Loucy (cell line): ENCODE measurements around the gene HOXA5.
A peak's percentile ranks its signal among the peaks of the same experiment; 100 is the strongest.

Experiments
- EZH2phosphoT487 ChIP-seq: fragments of 200-600 bp; IDR thresholded peaks from 2 replicates; pipeline ENCODE4 v1.6.1; 2018; ENCODE audit warnings: antibody characterized with exemption, mild to moderate bottlenecking, moderate library complexity, borderline replicate concordance
- TF ChIP-seq, protein P1 (sequence below): fragments of 200-600 bp; sonication (generic); conservative IDR thresholded peaks from 2 replicates; pipeline ENCODE4 v1.5.1; 2014; ENCODE audit warnings: mild to moderate bottlenecking, antibody characterized with exemption, low read length

DNA sequence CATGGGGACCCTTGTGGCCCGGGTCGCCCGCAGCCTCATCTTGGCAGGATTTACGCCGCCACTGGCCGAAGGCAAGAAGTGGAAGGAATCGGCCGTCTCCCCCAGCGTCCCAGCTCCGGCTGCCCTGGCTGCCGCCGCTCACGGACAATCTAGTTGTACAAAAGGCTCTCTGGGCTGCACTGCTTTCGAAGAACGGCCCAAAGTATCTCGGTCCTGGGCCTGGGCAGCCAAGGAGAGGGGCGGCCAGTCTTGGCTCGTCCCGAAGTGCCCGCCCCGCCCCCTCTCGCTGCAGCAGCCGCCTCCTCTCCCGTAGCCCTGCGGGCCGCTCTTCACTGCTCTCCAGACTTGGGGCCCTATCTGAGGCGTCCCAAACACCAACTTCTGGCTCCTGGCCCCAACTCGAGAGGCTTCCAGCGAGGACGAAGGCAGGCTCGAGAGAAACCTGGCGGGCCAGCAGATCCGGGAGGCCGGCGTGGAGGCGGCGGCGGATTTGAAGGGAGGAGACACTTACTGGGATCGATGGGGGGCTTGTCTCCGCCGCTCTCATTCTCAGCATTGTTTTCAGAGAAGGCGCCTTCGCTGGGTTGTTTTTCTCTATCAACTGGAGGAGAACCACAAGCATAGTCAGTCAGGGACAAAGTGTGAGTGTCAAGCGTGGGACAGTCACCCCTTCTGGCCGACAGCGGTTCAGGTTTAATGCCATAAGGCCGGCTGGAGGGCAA lies 21.0 kb upstream of the HOXA5 start:
- TF ChIP-seq EZH2phosphoT487: no peak
- TF ChIP-seq, protein P1, sequence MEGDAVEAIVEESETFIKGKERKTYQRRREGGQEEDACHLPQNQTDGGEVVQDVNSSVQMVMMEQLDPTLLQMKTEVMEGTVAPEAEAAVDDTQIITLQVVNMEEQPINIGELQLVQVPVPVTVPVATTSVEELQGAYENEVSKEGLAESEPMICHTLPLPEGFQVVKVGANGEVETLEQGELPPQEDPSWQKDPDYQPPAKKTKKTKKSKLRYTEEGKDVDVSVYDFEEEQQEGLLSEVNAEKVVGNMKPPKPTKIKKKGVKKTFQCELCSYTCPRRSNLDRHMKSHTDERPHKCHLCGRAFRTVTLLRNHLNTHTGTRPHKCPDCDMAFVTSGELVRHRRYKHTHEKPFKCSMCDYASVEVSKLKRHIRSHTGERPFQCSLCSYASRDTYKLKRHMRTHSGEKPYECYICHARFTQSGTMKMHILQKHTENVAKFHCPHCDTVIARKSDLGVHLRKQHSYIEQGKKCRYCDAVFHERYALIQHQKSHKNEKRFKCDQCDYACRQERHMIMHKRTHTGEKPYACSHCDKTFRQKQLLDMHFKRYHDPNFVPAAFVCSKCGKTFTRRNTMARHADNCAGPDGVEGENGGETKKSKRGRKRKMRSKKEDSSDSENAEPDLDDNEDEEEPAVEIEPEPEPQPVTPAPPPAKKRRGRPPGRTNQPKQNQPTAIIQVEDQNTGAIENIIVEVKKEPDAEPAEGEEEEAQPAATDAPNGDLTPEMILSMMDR: peak; percentile 28
